HG02981 (cell line): Measurements from ENCODE around the gene SHMT1.
"Not testable (repeated sequence)": the region's sequence is repeated elsewhere in the genome, so short reads cannot be mapped to it uniquely, and the experiment has no call there.

ENCODE experiments used
- ATAC-seq: cut with Tn5 transposase; IDR thresholded peaks from one replicate; pipeline ENCODE4 v1.9.1; 2021; ENCODE audit warnings: mild to moderate bottlenecking, moderate library complexity; ENCODE audit not compliant: unreplicated experiment

SHMT1 gene

DNA sequence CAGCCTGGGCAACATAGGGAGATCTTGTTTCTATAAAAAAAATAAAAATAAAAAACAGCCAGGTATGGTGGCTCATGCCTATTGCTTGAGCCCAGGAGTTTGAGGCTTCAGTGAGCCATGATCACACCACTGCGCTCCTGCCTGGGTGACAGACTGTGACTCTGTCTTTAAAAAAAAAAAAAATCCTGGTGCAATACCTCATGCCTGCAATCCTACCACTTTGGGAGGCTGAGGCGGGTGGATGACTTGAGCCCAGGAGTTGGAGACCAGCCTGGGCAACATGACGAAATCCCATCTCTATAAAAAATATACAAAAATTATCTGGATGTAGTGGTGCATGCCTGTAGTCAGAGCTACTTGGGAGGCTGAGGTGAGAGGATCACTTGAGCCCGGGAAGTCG lies 15.3 kb upstream of the SHMT1 start:
- not testable (repeated sequence) for ATAC-seq

DNA sequence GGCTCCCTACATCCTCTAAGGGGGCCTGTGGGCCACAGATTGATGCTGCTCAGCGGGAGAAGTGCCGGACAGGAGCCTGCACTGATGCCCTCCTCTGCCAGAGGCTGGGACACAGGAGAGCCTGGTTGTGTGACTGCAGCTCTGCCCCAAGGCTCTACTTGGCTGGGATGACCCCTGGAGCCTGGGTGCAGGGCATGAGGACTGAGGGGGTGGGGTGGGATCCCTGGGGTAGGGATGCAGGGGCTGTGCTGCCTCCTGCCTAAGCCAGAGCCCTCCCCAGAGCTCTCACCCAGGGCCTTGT lies 14.8 kb upstream of the SHMT1 start:
- ATAC-seq = no peak

DNA sequence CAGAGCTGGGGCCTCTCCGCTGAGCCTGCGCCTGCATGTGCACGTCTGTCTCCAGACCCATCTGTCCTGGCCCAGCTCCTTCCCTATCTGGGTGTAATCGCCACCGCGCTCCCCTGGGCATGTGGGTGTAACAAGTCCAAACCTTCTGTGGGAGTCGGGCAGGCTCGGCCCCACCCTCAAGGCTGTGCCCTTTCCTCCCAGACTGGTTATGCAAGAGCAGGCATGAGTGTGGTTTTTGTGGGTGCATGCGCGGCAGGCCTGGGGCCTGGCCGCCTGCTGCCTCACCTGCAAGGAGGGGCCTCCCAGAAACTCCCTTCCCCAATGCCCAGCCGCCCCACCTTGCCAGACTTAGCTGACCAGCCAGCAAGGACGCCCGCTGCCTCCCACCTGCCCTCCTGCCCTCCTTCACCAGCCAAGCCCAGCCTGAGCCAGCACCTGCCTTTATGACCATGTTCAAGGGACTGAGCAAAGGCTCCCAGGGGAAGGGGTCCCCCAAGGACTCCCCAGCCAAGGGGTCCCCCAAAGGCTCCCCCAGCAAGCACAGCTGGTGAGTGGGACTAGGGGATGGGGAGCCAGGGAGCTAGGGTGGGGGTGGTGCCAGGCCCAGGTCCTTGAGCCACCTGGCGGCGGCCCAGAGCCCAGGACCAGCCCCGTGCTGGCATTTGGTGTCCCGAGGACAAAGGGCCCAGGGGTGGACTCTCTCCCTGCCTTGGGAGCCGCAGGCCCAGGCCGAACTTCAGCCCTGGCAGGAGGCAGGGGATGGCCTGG lies 14.3 kb upstream of the SHMT1 start, which contains the start of gene EVPLL:
TSS of gene EVPLL (plus strand) at position 342 of the 768 bp plus-strand sequence. CDS start 3,160 bp downstream, outside the sequence.
- ATAC-seq = no peak

DNA sequence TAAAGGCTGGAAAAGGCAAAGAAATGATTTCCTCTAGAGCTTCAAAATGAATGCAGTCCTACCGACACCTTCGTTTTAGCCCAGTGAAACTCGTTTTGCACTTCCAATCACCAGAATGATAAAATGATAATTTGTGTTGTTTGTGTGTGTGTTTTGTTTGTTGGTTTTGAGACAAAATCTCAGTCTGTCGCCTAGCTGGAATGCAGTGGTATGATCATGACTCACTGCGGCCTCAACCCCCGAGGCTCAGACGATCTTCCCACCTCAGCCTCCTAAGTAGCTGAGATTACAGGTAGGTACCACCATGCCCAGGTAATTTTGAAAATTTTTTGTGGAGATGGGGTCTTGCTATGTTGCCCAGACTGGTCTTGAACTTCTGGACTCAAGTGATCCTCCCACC lies 10.9 kb upstream of the SHMT1 start:
- ATAC-seq = no peak

DNA sequence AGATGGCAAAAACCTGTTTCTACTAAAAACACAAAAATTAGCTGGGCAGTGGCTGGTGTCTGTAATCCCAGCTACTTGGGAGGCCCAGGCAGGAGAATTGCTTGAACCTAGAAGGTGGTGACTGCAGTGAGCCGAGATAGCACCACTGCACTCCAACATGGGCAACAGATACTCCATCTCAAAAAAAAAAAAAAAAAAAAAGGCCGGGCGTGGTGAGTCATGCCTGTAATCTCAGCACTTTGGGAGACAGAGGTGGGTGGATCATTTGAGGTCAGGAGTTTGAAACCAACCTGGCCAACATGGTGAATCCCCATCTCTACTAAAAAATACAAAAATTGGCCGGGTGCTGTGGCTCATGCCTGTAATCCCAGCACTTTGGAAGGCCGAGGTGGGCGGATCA lies 9.8 kb upstream of the SHMT1 start:
- ATAC-seq = not testable (repeated sequence)

DNA sequence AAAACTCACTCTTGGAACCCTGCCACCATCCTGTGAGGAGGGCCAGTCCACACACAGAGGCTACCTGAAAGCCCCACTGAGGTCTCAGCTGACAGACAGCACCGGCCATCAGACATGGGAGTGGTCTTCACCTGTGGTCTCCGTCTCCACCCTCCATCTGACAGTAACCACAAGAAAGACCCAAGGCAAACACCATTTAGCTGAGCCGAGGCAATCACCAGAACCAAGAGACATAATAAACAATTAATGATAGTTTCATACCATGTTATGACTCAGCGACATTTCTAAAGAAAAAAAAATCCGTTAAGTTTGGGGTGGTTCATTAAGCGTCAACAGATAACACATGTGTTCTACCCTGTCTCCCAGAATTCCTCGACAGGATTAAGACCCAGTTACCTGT lies 8.1 kb upstream of the SHMT1 start:
- ATAC-seq = no peak

DNA sequence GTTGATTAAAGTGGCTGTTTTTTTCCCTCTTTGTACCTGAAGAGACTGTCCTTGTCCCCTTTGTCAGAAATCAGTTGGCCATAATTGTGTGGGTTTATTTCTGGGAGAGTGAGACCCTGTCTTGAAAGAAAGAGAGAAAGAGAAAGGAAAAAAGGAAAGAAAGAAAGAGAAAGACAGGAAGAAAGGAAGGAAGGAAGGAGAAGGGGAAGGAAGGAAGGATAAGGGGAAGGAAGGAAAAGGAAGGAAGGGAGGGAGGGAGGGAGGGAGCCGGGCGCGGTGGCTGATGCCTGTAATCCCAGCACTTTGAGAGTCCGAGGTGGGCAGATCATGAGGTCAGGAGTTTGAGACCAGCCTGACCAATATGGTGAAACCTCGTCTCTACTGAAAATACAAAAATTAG lies 7.4 kb upstream of the SHMT1 start:
- no peak for ATAC-seq

DNA sequence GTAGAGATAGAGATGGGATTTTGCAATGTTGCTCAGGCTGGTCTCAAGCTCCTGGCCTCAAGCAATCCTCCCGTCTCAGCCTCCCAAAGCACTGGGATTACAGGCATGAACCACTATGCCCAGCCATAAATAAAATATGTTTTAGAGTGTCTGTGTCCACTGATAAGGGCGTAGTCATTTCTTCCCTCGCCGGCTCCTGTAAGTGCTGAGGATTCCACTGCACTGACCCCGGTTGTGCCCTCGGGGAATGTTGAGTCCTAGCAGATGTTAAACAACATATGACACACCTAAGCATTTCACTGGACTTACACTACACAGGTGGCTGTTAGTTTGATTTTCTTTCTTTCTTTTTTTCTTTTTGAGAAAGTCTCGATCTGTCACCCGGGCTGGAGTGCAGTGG lies 5.6 kb upstream of the SHMT1 start:
- no peak for ATAC-seq

DNA sequence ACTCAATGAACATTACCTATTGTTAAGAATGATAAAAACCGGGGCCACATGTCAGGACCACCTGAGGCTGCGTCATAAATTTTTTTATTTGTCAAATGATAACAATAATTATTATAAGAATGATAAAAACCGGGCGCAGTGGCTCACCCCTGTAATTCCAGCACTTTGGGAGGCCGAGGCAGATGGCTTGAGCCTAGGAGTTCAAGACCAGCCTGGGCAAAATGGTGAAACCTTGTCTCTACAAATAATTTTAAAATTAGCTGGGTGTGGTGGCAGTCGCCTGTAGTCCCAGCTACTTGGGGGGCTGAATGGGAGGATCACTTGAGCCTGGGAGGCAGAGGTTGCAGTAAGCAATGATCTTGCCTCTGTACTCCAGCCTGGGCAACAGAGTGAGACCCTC lies 816 bp upstream of the SHMT1 start:
- no peak for ATAC-seq

DNA sequence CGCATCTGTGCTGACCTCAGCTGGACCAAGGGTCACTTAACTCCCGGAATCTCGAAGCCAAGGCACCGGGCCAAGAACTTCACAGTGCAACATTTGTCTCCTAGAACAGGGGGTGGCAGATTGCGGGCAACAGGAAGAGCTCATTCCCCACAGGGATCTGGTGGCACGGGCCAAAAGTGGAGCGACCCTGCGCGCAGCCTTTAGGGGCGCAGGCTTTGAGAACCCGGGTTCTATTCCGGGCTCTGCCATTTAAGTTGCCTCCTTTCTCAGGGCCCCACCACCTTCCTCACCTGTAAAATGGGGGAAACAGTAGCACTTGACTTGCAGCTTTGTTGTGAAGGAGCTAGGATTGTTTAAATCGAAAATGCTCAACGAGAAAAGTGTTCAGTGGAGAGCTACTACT lies 651 bp downstream of the SHMT1 start:
- ATAC-seq = no peak

DNA sequence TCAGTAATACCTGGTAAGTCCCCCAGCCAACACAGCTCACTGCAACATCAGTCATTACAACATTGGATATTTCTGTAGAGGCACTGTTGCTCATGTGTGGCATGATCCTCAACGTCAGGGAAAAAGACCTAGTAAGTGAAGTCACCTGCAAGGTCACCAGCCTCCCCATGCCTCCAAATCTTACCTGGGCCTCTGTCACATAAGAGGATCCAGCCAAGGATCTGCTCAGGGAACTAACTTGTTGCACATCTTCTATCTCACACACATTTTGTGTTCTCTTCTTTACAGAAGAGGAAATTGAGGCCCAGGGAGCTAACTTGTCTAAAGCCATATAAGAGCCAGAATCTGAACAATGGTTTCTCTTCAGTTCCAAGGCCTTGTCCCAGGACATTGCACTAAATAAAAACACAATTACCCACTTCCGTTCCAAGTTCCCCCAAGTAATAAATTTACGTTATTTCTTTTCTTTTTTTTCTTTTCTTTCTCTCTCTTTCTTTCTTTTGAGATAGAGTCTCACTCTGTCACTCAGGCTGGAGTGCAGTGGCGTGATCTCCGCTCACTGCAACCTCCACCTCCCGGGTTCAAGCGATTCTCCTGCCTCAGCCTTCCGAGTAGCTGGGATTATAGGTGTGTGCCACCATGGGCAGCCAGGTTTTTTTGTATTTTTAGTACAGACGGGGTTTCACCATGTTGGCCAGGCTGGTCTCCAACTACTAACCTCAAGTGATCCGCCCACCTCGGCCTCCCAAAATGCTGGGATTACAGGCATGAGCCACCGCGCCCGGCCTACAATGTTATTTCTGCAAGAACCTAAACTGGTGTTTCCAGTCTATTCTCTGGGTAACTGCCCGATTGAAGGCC lies 1.3 kb downstream of the SHMT1 start:
- no peak for ATAC-seq

DNA sequence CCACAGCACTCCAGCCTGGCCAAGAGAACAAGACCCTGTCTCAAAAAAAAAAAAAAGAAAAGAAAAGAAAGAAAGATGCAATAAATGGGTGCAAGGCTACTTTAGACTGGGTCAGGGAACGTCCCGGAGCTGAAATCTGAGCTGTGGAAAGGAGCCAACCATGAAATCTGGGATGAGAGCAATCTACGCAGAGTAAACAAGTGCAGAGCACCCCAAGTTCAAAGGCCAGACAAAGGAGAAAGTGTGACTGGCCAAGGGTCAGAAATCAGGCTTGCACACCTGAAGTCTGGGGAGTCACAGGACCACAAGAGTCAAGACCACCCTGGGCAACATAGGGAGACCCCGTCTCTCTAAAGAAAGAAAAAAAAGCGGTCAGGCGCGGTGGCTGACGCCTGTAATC lies 2.8 kb downstream of the SHMT1 start:
- no peak for ATAC-seq

DNA sequence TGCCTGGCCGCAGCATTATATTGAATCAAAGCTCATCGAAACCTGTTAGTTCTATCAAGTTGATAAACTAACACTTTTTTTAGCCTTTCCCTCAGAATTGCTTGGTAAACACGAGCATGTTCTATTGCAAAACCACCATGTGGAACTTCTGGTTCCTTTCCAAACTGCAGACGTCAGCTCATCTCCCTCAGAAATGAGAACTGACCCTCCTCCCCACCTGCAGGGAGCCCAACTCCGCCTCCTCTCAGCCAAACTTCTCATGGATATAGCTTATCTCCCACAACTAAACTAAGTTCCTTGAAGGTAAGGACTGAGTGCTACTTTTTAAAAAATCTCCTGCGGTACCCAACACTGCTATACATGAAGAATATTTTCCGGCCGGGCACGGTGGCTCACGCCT lies 6.7 kb downstream of the SHMT1 start:
- ATAC-seq = no peak

DNA sequence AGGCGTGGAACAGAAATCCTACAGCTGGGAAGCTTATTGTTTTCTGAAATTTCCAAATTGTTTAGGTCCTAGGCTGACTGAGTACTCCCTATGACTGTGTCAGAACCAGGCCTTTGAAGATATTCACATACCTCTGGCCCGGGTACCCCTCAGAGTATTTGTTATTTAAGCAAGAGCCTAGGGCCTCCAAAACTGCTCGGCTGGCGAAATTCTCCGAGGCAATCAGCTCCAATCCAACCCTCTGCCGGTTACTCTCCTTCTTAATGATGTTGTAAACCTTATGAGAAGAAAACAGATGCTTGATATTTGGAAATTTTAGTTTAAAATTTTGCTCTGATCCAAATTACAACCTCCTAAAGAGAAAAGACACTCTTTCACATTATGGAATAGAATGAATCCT lies 9.8 kb downstream of the SHMT1 start:
- no peak for ATAC-seq

DNA sequence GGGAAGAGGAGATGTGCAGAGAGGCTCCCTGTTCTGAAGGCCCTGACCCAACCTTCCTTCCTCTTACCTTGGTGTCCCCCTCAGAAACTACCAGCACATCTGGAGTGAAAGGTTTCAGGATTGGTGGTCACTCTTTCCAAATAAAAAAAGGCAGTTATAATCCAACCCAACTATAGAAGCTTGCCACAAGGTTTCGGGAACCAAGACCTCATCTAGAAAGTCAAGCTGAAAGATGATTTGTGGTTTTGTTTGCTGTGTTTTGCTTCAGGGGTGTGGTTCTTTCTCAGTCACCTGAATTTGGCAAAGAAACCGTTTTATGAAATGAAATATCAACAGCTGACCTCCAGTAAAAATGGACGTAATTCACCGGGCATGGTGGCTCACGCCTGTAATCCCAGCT lies 19.3 kb downstream of the SHMT1 start:
- ATAC-seq = no peak

DNA sequence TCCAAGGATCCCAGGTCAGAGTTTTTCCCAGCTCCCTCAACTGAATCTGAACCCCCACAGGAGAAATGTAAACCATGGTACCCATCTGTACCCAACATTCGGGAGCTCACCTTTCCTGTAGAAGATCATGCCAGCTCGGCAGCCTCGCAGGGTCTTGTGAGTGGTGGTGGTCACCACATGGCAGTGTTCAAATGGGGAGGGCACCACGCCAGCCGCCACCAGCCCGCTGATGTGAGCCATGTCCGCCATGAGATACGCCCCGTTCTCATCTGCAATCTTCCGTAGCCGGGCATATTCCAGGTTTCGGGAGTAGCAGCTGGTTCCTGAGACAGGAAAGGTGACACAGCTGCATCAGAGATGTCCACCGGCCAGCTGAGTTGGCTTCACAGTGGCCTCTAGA lies 23.4 kb downstream of the SHMT1 start:
- no peak for ATAC-seq

DNA sequence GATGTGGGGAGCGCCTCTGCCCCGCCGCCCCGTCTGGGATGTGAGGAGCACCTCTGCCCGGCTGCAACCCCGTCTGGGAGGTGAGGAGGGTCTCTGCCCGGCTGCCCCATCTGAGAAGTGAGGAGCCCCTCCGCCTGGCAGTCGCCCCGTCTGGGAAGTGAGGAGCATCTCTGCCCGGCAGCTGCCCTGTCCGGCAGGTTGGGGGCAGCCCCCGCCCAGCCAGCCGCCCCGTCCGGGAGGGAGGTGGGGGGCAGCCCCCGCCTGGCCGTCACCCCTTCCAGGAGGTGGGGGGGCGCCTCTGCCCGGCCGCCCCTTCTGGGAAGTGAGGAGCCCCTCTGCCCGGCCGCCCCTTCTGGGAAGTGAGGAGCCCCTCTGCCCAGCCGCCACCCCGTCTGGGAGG lies 25.2 kb downstream of the SHMT1 start:
- not testable (repeated sequence) for ATAC-seq

DNA sequence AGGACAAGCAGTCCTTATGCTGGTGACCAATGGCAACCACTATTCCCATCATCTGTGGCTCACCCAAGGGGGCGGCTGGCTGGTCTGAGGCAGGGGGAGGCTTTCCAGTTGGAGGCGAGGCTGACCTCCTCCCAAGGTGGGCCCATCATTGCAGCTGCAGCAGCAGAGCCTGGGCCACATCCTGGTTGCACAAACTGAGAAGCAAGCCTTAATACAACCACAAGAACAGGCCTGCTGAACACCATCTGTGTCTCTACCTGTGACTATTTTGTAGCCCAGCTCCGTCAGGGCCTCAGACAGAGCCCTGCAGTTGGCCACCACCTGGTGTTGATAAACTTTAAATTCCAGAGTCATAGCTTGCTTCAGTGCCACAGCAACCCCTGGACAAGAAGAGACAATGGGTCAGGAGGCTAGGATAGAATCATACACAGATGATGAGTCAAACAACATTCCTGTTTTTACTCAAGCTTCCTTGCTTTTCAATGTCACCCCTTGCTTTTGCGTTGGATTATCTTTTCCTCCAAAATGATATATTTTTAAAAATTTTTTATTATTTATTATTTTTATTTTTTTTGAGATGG lies 30.4 kb downstream of the SHMT1 start:
- no peak for ATAC-seq

DNA sequence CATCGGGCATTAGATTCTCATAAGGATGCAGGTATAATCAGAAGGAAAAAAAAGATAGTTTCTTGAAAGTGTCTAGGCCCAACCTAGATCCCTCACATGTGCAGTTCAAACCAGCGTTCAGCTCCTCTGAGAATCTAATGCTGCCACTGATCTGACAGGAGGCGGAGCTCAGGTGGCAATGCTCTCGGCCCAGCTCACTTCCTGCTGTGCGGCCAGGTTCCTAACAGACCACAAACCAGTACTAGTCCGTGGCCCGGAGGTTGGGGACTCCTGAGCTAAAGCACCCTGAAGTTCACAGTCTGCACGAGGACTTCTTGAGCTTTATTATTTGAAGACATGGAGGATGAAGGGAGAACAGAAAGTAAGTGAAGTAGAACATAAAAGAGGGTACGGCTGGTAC lies 31.5 kb downstream of the SHMT1 start:
- ATAC-seq = no peak

DNA sequence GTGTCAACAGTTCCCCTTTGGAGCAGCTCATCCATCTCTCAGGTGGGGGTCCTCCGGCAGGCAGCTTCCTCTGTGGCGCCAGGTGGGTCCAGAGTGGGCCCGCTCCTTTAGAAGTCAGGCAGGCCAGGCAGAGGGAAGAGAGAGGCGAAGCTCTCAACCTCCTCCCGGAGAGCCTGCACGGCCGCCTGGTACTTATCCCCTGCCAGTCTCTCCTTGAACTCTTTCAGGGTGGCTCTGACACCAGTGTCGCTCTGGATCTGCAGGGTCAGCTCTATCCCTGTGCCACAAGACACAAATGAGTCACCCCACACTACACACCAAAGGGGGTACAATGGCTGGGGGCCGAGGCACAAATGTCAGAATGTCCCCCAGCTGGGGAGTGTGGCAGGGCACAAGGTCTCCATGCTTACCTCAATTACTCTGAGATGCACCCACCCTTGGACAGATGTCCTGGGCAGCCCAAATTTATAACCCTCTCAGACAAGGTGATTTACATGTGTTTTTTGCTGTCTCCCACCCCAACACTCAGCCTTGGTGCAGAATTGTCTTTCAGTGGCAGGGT lies 34.6 kb downstream of the SHMT1 start:
- ATAC-seq = no peak

DNA sequence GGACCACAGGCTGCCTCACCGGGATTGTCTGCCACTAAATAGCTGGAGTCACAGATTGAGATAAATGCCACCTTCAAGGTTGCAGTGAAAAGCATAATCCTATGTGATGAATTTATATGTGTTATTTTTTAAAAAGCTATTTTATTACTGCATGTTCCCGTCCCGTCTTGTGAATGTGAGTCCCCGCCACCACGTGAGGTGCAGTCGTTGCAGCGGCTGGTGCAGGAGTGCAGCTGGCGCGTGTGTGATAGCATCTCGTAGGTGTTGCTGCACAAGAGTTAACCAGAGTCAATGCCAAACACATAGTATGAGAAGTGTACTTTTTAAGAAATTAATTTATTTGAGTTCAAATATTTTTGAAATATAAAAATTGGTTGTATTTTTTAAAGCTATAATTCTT lies 35.8 kb downstream of the SHMT1 start:
- no peak for ATAC-seq

DNA sequence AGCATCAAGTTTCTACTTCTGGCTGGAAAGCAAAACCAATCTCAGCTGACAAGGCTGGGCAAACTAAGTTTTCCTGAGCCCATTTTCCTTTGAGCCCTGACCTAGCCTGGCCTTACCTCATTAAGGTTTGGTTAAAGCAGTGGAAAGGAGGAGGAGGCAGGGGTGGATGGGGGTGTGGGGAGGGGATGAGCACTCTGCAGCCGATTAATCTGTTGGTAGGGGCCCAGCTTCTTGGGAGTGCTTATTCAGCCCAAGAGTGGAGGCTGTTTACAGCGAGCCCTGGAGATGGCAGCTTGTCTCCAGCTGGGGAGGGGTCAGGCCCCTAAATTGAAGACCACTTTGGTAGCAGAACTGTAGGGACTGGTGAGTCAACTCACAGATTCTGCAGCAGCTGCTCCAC lies 36.3 kb downstream of the SHMT1 start:
- no peak for ATAC-seq
